ENCODE data around the gene PWWP2B.
"Not testable (repeated sequence)": the region's sequence is repeated elsewhere in the genome, so short reads cannot be mapped to it uniquely, and the experiment has no call there.

PWWP2B gene

DNA sequence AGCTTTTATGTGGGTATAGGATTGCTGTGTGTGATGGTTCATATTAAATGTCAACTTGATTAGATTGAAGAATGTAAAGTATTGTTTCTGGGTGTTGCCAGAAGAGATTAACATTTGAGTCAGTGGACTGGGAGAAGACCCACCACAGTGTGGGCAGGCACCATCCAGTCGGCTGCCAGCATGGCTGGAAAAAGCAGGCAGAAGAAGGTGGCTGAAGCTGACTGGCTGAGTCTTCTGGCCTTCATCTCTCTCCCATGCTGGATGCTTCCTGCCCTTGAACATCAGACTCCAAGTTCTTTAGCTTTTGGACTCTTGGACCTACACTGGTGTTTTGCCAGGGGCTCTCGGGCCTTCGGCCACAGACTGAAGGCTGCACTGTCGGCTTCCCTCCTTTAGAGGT is 16.0 kb upstream of the PWWP2B start:
- not testable (repeated sequence) for DNase-seq (ENCODE audit: low read depth, low spot score)

DNA sequence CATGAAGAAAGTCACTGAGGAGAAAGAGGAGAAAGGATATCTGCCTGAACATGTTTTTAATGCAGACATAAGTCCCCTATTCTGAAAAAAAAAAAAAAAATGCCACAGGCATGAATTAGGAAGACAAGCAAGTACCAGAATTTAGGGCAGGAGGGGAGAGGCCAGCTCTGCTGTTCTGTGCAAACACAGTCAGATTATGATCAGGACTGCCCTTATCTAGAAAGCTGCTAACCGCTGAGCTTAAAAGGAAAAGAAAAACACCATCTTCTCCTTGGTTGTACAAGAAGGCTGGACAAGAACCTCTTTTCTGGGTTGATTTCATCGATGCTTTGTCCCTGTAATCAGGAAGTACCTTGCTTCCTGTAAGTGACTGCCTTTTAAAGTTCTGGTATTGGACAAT is 15.3 kb upstream of the PWWP2B start:
- no peak for DNase-seq (ENCODE audit: low read depth, low spot score)

DNA sequence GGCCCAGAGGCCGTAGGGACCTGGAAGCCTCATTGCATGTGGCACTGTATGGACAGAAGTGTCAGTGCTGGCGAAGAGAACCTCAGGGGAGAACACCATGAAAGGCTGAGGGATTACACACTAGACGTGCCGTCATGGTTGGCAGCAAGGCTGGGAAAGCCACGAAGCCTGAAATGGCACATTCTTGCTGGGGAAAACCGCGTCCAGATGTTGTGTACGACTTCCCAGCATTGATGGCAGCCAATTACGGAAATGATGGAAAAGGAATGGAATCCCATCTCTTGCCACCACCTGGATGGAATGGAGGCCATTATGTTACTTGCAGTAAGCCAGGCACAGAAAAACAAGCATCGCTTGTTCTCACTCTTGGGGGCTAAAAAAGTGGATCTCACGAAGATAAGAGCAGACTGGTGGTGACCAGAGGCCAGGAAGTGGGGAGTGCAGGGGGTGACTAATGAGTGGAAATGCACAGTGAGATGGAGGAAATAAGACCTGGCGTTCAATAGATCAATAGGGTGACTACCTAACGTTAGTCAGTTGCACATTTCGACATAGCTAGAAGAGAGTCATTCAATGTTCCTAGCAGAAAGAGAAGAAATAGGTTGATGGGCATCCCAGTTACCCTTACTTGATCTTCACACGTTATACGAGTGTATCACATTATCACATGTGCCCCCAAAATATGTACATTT is 14.6 kb upstream of the PWWP2B start:
- no peak for DNase-seq (ENCODE audit: low read depth, low spot score)

DNA sequence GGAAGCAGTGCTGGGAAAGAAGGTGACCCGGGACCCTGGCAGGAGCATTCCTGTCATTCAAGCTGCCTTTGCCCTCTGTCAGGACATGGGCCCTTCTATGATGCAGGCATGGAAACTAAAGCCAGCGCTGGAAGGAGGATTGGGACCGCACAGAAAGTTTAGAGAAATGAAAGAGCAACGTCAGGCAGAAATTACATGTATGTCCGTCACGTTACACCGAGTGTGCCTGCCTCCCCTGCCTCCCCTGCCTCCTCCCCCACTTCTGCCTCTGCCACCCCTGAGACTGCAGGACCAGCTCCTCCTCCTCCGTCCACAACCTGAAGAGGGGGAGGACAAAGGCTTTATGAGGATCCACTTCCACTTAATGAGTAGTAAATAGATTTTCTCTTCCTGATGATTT is 13.9 kb upstream of the PWWP2B start:
- no peak for DNase-seq (ENCODE audit: low read depth, low spot score)

DNA sequence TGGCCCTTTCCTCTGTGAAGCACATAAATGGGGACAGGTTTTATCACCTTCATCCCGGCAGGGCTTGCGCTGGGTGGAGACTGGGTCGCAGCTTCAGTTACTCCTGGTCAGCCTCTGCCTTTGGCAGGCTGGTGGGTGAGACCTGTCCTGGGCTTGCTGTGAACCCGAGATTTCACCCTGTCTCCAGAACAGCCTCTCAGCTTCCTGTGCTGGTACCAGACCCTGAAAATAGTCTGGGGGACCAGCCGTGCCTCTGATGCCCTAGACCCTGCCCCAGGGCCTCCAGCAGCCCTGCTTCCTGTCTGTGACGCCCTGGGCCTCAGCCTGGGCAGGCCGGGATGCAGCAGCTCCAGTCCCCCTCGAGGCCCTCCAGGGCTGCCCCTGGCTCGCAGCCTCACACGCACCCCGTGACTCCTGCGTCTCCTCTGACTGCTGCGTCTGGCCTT is 13.2 kb upstream of the PWWP2B start:
- DNase-seq (ENCODE audit: low read depth, low spot score) = no peak

DNA sequence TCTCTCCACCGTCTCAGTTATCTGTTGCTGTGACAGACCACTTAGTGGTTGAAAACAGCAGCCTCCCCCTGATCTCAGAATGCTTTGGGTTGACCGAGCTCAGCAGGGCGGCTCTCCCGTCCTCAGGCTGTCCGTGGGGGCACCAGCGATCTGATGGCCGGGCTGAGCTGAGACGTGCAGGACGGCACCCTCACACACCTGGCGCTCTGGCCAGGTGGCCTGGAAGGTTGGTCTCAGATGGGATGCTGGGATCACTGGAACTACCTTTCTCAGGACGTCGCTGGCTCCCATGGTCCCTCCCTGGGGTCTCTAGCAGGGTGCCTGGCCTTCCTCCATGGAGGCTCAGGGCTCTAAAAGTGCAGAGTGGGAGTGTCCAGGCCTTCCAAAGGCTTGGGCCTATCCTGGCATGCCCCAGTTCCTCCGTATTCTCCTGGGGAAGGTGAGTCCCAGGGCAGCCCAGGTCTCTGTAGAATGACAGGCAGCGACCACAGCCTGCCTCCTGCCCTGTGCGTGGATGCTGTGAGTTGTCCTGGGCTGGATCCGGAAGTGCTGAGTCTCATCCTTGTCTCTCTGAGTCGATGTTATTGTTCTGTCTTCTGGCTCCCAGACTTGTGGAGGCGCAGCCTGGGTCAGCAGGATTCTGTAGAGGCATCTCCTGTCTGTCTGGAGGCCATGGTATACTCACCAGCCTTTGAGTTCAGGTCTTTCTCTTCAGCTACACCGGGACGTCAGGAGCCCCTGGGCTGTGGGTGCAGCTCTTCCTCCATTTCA is 12.2 kb upstream of the PWWP2B start:
- DNase-seq (ENCODE audit: low read depth, low spot score) = no peak

DNA sequence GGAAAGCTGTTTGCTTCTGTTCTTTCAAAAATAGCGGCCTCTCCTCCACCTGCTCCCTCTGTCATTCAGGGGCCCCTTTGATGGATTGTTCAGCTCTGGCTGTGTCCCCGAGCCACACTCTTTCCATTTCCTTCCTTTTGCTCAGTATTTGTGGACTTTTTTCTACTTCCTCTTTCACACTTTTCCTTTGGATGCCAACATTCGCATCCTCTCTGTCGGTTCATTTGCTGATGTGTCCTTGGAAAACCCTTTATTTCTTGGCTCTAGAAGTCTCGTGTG is 11.7 kb upstream of the PWWP2B start:
- no peak for DNase-seq (ENCODE audit: low read depth, low spot score)

DNA sequence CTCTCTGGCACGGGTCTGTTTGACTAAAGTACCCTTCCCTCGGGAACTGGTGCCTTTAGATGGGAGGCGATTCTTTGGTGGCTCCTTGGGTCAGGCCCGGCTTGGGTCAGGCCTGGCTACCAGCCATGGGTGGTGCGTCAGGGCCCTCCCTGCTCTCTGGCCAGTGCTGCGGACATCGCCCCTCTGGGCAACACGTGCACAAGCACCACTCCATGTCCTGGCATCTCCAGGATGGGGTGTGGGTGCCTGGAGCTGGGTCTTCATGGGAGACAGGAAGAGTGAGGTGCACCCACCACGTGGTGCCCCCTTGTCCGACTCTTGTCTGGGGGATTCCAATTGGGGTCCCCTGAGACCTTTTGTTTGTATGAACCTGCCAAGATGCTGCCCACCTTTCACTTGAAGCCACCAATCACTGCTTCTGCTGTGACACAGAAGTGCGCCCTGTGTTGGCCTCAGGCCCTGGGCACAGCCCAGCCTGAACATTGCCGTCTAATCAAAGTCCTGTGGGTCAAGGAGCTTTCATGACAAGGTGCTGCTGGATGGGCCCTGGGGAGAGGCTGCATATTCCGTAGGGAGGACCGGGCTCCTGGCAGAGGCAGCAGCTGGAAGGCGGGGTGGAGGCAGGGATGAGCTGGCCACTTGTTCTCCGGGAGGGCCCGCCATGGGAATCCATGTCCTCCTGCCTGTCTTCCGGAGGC is 11.1 kb upstream of the PWWP2B start:
- DNase-seq (ENCODE audit: low read depth, low spot score) = no peak

DNA sequence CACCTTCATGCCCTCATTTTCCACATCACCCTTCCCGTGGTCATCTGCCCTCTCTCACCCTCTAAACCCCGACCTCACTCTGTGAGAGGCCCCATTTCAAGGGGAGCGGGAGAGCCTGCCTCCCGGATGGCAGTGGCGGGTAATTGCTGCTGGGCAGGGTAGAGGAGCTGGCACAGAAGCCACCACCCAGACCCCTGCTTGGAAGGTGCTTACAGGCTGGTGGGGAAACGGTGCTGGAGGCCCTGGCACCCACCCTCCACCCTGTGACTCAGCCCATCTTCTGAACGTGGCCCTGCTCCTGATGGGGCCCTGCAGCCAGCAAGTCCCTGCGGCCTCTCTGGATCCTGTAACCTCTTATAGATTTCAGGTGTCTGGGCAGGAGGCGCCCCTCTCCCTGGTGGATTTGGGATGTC is 10.6 kb upstream of the PWWP2B start:
- no peak for DNase-seq (ENCODE audit: low read depth, low spot score)

DNA sequence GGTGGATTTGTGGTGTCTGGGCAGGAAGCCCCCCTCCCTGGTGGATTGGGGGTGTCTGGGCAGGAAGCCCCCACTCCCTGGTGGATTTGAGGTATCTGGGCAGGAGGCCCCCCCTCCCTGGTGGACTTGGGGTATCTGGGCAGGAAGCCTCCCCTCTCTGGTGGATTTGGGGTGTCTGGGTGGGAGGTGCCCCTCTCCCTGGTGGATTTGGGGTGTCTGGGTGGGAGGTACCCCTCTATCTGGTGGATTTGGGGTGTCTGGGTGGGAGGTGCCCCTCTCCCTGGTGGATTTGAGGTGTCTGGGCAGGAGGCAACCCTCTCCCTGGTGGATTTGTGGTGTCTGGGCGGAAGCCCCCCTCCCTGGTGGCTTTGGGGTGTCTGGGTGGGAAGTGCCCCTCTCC is 10.1 kb upstream of the PWWP2B start:
- not testable (repeated sequence) for DNase-seq (ENCODE audit: low read depth, low spot score)

DNA sequence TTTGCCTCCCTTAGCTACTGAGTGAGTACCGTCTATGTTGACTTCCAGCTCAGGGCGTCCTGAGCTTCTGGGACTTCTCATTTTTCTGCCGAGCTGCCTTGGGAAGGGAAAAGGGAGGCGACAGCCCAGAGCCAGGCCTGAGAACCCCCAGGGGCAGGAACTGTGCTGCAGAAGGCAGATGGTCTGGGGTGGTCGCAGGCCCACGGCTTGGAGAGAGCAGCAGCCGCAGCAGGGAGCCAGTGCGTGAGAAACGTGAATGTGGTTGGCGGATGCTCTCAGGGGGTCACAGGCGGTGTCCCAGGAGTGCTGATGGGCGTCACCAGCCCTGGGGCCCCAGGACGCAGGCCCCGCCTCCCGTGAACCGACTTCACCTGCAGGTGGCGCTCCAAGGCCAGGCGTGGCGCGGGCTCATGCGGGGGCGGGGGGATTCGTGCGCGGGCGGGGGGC is 9.2 kb upstream of the PWWP2B start:
- DNase-seq (ENCODE audit: low read depth, low spot score) = no peak

DNA sequence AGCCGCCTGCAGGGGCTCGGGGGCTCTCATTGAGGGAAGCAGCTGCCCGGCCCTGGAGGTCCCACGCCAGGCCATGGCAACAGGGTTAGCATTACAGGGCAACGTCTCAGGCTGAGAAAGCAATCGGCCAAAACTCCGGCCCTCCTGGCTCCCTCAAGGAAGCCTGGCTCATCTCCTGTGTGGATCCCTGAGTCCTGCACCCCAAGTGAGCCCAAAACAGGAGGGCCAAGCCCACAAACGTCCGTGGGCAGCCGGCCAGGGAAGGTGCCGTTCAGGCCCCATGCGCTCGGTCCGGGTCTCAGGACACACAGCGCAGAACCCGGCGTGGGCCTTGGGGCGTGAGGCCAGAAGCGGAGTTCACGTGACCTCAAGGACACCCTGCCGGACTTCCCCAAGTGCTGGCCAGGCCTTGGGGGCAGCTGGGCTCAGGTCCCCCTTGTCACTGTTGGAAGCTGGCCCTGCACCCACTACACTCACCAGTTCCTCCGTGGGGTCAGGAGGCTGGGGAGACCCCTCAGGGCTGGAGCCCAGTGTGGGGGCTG is 8.0 kb upstream of the PWWP2B start:
- no peak for DNase-seq (ENCODE audit: low read depth, low spot score)

DNA sequence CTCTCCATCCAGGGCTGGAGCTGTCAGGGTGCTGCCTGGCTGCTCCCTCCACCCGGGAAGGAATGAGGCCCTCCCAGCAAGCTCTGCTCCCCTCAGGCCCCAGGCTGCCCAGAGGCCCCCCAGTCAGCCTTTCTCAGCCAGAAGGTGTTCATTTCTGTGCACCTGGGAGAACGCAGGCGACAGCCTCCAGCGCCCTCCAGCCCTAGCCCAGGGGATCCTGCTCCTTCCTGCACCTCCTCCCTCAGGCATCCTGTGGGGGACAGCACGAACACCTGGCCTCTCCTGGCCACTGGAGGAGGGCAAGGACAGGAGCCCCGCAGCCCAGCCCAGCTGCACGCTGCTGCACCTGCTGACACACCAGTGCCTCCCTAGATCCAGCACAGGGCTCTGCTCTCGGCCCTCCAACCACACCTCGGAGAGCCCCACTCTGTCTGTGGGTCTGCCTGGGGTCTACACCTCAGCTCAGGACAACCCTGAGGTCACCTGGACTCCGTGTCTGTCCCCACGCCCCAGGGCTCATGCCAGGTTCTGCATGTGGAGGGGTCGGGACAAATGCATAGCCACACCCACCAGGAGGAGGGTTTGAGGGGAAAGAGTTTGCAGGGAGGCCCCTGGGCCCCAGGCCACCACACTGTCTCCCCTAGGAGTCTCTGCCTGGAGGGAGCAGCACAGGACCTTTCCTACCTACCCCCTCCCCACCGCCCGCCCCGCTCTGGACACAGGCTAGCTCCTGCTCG is 7.4 kb upstream of the PWWP2B start:
- DNase-seq (ENCODE audit: low read depth, low spot score) = no peak

DNA sequence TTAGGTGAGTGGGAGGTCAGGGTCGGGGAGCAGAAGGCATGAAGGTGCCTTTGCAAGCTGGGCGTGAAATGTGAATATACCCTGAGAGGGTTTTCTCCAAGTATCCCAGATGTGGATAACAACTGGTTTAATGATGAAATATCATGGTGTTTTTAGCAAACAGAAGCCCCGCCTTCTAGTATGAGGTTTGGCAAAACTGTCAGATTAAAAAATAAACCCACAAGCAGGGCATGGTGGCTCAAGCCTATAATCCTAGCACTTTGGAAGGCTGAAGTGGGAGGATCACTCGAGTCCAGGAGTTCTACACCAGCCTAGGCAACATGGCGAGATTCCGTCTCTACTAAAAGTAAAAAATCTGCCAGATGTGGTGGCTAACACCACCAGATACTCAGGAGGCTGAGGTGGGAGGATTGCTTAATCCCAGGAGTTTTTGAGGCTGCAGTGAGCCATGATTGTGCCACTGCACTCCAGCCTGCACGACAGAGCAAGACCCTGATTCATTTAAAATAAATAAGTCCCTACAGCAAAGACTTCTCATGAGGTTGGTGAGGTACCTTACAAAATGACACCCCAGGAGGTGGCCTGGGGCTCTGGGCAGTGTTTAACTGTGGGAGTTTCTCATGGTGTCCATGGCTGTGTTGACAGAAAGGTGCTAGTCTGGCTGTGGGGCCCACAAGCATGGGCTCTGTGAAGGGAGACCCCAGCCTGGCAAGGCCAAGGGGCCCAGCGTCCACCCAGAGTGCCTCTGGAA is 6.7 kb upstream of the PWWP2B start:
- DNase-seq (ENCODE audit: low read depth, low spot score) = no peak

DNA sequence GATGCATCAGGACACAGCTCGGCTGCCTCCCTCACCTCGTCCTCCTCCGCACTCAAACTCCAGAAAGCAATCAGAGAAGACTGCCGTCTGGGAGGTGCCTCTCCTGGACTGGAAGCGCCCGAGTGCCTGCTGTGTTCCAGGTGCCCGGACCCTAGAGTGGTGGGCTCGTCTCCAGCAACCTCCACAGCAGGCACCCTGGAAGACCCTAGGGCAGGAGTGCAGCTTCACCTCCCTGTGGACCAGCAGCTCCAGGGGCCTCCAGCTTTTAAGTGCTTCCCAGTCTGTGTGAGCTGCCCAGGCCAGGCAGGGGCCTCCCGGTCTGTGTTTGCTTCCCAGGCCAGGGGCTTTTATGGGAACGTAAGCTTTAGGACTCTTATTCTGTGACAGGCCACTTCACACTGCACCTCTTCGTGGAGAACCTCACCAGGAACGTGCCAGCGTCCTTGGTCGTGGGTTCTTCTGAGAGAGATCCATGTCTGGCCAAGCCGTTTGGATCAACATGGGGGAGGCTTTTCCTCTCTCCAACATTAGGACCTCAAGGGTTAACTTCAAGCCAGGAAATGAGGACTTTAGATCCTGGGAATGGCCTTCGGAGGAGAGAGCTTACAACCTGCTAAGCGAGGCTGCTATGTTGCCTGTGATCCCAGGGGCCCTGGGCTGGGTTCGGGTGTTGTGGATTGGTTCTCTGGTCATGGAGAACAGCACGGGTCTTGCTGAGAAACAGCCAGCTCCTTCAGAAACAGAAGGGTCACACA is 5.9 kb upstream of the PWWP2B start:
- DNase-seq (ENCODE audit: low read depth, low spot score) = no peak

DNA sequence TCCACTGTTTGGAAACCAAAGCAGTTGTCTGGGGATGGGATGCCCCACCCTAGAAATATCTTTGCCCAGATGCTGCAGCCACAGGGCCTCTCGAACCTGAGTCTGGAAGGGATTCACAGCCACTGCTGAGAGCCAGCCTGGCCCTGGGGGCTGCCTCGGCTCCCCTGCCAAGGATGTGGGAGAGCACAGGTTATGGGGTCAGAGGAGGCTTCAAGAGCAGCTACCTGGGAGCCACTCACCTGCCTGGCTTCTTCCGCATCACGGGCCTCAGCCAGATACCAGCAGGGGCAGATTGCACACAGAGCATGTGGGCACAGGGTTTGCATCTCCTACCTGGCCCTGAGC is 5.4 kb upstream of the PWWP2B start:
- no peak for DNase-seq (ENCODE audit: low read depth, low spot score)

DNA sequence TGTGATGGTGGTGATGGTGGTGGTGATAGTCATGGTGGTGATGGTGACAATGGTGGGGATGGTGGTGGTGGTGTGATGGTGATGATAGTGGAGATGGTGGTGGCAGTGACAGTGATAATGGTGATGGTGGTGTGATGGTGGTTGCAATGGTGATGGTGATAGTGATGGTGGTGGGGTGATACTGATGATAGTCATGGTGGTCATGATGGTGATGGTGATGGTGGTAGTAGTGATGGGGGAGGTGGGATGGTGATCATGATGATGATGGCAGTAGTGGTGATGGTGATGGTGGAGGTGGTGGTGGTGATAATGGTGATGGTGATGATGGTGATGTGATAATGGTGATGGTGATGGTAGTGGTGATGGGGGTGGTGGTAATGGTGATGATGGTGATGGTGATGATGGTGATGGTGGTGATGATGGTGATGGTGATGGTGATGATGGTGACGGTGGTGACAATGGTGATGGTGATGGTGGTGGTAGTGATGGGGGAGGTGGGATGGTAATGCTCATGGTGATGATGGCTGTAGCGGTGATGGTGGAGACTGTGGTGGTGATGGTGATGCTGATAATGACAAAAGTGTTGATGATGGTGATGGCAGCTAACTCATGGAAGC is 4.7 kb upstream of the PWWP2B start:
- no peak for DNase-seq (ENCODE audit: low read depth, low spot score)

DNA sequence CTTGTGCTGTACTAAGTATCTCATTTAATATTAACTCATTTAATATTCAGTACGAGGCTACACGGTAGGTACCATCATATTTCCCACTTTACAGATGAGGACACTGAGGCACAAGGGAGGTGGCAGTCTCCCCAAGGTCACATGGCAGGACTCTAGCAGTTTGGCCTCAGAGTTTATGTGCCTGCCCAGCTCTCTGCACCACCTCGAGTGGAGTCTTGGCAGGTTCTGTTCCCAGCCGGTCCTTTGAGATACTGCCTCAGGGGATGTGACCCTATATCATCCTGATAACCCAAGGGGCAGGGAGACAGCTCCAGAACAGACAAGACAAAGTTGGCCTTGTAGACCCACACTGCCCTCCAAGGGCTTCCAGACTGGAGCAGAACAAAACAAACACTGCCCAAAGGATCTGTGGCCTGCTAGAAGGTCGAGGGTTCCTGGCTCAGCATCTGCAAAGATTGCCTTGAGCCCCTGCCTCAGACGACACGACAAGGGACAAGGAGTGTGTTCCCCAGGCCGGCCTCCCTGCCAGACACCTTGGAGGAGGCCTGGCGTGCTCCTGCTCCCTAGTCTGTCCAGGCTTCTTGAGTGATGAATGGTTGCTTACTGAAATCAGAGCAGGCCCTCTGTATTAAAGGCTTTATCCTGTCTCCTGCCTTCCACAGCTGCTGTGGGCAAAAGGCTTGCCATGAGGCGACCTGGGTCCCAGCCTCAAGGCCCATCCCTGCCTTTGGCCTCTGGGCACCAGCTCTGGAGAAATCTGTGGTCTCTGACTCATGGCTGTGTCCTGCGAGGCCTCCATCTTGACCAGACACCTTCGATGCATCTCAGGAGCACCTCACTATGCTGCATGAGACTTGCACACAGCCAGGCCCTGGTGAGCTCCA is 3.9 kb upstream of the PWWP2B start:
- DNase-seq (ENCODE audit: low read depth, low spot score) = no peak

DNA sequence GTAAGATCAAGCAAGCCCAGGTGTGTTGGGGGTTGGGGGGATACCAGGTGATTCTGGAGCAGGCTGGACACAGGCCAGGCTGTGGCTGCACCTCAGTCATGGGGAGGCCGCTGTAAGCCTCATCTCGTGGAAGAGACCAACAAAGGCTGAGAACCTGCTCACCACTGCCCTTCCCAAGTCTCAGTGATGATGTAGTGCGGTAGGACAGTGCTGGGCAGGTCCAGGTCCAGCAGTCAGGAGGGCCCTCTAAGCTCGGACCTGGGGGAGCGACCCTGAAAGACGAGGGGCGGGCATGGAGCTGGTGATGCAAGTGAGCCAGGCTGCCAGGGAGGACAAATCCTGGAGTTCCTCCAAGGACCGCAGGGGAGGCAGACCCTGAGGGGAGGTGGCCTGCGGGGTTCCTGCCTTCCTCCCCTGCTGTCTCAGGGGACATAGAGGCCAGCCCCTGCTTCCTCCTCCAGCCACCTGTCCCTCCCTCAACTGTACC is 3.3 kb upstream of the PWWP2B start:
- DNase-seq (ENCODE audit: low read depth, low spot score) = no peak

Measured in iPS DF 19.7 (cell line).